Activated gamma-delta T cell (primary cell): ENCODE data around the gene OR14J1.
"Not testable (repeated sequence)": the region's sequence is repeated elsewhere in the genome, so short reads cannot be mapped to it uniquely, and the experiment has no call there.

Experiments
- DNase-seq: peaks from one replicate; lab custom pipeline; 2025; lab: John Stamatoyannopoulos, UW
- total RNA-seq, 2 donors: gene quantifications; one replicate each; lab custom pipeline; 2026; lab: John Stamatoyannopoulos, UW

Gene OR14J1, protein sequence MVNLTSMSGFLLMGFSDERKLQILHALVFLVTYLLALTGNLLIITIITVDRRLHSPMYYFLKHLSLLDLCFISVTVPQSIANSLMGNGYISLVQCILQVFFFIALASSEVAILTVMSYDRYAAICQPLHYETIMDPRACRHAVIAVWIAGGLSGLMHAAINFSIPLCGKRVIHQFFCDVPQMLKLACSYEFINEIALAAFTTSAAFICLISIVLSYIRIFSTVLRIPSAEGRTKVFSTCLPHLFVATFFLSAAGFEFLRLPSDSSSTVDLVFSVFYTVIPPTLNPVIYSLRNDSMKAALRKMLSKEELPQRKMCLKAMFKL
- 0 to 0.05 reads per million in 2 donors for total RNA-seq

DNA sequence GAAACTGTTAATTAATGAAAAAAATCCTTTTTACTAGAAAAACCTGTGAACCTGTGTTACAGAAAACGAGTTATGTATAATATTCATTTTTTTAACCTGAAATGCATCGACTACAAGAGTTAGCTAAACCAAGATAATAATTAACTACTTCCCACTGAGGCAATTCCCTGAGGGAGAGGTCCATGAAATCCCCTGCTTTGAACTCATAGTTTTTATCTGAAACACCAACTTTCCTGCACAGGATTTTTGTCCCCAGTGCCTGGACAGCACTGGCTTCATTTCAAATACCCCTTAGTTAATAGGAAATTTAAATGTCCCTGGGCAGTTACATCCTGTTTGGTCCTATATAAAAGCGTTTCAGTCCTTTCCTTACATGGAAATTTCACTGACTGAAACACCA is at the start of gene OR14J1:
Gene OR14J1 (plus strand): TSS at position 386 of the 400 bp plus-strand sequence. CDS start 4,989 bp downstream, outside the sequence.
- no peak for DNase-seq

DNA sequence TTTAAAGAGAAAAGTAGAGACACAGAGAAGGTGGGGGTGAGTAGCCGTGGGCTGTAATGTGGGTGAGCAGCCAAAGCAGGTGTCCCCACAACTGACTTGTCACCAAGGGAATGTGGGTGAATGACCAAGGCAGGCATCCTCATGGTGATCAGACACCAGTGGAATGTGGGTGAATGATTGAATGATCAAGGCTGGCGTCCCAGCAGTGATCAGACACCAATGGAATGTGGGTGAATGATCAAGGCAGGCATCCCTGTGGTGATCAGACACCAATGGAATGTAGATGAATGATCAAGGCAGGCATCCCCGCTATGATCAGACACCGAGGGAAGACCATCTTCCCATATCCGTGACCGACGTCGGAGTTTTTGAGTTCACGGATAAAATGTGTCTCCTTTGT is 49.8 kb upstream of the OR14J1 start:
- DNase-seq: no peak

- DNase-seq: no peak
Measured at GRCh38 chr6:29255530-29255929, 46.0 kb upstream of the OR14J1 start.

DNA sequence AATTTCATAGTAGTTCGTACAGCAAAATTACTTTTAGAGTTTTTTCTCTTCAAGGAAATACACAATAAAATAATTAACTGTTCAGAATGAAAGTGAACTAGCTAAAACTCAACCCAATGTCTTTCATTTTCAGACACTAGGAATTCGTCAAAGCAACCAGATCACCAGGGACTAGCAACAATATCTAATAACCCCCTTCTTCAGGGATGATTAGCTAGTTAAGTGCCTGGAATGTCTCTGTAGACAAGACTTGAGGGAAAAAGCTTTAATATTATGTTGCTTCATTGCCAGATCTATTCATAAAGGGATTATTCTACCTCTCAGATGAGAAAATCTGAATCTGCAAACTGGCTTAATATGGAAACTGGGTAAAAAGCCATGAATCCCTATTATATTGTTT is 41.8 kb upstream of the OR14J1 start:
- DNase-seq: no peak

- no peak for DNase-seq
Measured at GRCh38 chr6:29263001-29263400, 38.5 kb upstream of the OR14J1 start.

DNA sequence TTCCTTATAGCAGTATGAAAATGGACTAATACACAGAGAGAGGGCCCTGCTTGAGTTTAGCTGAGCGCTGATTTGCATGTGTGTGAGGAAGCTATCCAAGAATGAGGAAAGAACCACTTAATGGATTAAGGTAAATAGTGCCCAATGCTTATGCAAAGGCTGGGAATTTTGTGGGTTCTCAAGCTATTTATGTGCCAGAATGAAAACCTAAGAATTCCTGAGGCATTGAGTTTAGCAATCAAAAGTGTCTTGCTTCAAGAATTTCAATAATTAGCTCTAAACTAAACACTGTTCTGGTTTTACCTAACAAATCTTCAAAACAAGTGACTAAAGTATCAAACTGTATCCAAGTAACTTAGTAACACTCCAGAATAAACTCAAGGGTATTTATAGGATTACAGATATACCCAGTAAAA is 7.0 kb upstream of the OR14J1 start:
- DNase-seq: no peak

- DNase-seq: no peak
Measured at GRCh38 chr6:29295181-29295585, 6.3 kb upstream of the OR14J1 start.

DNA sequence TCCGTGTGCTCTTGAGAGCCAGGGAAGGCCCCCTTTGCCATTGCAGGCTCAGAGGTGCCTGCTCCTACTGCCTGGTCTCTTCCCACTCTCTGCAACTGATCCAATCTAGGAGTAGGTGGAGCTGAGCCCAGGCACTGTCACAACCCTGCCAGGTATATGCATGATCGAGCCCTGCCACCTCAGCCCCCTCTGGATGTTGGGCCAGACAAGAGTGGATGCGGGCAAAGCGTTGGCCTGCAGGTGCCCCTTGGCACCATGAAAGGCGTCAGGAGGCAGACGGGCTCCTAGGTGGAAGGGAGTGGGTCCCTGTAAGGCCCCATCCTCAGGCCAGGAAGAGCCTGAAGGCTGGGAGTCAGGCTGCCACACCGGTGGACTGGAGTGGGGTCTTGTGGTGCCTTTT is 5.9 kb upstream of the OR14J1 start:
- DNase-seq: no peak

DNA sequence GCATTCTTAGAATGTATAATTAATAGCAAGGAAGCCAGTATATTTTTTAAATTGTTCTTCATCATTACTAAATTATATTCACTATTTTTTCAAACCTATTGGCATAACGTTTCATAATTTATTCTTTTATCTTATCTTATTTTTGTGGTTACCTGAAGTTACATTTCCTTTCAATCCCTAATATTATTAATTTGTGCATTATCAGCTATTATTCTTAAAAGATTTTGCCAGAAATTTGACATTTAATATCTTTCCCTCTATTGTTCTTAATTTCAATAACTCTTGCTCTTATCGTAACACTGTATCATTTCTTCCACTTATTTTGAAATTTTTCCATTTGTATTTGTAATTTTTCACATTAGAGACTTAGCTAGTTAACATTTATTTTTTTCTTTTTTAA is 18.4 kb downstream of the OR14J1 start:
- DNase-seq: no peak

DNA sequence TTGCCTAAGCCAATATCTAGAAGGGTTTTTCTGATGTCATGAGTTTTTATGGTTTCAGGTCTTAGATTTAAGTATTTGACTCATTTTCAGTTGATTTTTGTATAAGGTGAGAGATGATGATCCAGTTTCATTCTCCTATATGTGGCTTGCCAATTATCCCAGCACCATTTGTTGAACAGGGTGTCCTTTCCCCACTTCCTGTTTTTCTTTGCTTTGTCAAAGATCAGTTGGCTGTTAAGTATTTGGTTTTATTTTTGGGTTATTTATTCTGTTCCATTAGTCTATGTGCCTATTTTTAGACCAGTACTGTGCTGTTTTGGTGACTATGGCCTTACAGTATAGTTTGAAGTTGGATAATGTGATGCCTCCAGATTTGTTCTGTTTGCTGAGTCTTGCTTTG is 21.8 kb downstream of the OR14J1 start:
- DNase-seq: not testable (repeated sequence)

DNA sequence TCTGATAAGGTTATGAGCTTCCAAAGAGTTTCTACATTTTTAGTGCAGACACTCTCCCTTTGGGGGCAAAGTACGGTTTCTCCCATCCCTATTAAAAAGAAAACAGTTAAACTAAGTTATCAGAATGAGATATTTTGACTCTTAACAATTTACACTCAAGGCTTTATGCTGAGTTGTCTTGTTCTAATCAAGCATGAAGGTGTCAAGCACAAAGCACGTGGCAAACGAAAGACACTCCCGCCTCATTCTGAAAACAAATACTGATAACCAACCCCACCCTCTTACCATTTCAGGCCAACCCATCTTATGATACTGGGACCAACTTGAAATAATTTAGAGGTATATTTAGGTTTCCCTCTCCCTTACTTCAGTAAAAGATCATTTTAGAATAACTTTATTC is 24.3 kb downstream of the OR14J1 start:
- no peak for DNase-seq

- no peak for DNase-seq
Measured at GRCh38 chr6:29332676-29333075, 31.2 kb downstream of the OR14J1 start.

GRCh38 chr6:29336269-29336668 is 34.8 kb downstream of the OR14J1 start:
- no peak for DNase-seq

DNA sequence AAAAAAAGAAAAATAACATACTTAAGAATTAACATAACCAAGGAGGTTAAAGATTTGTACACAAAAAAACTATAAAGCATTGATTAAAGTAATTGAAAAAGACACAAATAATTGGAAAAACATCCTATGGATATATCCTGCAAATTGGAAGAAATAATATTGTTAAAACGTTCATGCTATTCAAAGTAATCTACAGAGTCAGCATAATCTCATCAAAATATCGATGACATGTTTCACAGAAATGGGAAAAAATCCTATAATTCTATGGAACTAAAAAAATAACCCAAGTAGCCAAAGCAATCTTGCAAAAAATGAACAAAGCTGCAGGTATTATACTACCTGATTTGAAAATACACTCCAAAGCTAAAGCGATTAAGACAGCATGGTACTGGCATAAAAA is 43.9 kb downstream of the OR14J1 start:
- DNase-seq: no peak

DNA sequence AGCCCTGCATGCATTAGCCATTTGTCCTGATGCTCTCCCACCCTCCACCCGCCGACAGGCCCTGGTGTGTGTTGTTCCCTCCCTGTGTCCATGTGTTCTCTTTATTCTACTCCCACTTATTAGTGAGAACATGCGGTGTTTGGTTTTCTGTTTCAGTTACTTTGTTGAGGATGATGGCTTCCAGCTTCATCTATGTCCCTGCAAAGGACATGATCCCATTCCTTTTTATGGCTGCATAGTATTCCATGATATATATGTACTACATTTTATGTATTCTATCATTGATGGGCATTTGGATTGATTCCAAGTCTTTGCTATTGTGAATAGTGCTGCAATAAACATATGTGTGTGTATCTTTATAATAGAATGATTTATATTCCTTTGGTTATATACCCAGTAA is 47.8 kb downstream of the OR14J1 start:
- DNase-seq: not testable (repeated sequence)

GRCh38 chr6:29354980-29355379 is 53.5 kb downstream of the OR14J1 start:
- DNase-seq: no peak

- no peak for DNase-seq
Measured at GRCh38 chr6:29355603-29356002, 54.1 kb downstream of the OR14J1 start.
